GM13976 (cell line): Measurements from ENCODE around the gene FMNL2.

Experiments
- DNase-seq: peaks from one replicate; pipeline ENCODE4 v3.0.0; 2012; ENCODE audit warnings: low spot score
- in situ Hi-C: fragments of 300-500 bp; cut with MboI; formaldehyde crosslinking; loops from one replicate; pipeline ENCODE4 v1.12.0; 2022; ENCODE audit warnings: low sequenced_read_pairs, mixed read lengths, inconsistent platforms; ENCODE audit not compliant: unreplicated experiment
- TF ChIP-seq, protein P1 (sequence below): IDR thresholded peaks from 2 replicates; pipeline ENCODE4 v1.5.1; 2012; ENCODE audit warnings: borderline replicate concordance, mild to moderate bottlenecking; ENCODE audit not compliant: insufficient read depth; ENCODE audit errors: extremely low read depth, missing control alignments, control extremely low read depth

Gene FMNL2

DNA sequence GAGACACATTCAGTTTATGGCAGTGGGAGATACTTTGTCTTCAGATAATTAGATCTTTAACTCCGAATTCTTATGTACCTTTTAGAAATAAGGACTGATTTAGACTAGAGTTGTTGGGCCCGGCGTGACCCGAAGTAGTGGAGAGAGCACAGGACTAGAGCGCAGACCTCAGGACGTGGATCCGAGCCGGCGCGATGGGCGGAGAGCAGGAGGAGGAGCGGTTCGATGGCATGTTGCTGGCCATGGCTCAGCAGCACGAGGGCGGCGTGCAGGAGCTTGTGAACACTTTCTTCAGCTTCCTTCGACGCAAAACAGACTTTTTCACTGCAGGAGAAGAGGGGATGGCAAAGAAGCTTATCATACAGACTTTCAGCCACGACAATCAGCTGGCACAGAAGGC lies 54.5 kb downstream of the FMNL2 start:
- TF ChIP-seq, protein P1, sequence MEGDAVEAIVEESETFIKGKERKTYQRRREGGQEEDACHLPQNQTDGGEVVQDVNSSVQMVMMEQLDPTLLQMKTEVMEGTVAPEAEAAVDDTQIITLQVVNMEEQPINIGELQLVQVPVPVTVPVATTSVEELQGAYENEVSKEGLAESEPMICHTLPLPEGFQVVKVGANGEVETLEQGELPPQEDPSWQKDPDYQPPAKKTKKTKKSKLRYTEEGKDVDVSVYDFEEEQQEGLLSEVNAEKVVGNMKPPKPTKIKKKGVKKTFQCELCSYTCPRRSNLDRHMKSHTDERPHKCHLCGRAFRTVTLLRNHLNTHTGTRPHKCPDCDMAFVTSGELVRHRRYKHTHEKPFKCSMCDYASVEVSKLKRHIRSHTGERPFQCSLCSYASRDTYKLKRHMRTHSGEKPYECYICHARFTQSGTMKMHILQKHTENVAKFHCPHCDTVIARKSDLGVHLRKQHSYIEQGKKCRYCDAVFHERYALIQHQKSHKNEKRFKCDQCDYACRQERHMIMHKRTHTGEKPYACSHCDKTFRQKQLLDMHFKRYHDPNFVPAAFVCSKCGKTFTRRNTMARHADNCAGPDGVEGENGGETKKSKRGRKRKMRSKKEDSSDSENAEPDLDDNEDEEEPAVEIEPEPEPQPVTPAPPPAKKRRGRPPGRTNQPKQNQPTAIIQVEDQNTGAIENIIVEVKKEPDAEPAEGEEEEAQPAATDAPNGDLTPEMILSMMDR: no peak
- in situ Hi-C loops: no loop called here
- DNase-seq: no peak

DNA sequence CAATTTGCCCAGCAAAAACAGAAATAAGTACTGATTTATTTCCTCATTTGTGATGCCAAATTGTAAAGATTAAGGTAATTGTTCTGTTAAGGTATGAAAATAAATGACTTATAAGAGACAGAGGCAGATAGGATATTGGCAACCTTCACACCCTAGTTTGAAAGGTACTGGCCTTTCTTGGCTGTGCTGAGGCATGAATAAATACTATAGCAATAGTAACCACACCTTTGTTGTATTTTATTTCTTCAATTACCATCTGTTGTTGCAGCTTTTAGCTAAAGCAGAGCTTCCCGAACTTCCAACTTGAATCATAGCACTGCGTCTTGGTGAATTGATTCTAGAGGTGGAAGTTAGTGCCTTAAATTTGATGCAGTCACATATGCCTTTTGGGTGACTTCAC lies 55.9 kb downstream of the FMNL2 start:
- in situ Hi-C loops: no loop called here
- no peak for DNase-seq
- TF ChIP-seq, protein P1: no peak

DNA sequence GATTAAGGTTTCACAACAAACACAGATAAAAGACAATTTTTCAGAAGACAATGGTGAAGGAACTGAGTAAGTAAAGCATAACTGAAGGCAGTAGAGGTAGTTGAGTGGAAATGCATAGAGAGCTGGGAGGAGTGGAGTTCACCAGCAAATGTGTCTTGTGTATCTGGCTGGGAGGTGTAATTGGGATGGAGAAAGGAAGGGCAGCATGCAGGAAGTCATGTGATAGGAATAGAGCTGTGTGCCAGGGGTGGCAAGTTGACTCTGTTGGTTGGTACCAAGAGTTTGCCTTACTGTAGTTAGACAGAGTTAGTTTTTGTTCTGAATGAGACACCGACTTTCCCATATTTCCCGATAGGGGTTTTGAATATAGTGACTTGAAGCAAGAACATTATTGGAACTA lies 56.3 kb downstream of the FMNL2 start:
- TF ChIP-seq, protein P1: no peak
- in situ Hi-C loops: no loop called here
- DNase-seq: no peak

DNA sequence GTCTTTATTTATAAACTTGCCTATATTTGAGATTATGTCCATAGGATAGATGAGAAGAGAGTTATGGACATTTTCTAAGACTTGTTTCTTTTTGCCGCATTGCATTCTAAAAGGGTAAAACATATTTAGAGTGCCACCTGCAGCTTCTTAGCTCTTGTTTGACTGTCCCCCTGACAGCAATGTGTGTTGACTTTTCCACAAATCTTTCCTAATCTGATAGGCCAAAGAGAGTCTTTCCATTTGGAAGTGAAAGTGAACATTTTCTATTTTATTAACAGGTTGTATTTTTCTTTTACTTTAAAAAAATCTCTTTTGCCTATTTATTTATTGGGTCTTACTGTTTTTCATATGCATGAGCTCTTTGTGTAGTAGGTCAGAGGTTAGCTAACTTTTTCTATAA lies 58.4 kb downstream of the FMNL2 start:
- DNase-seq: no peak
- in situ Hi-C loops: no loop called here
- TF ChIP-seq, protein P1: no peak

DNA sequence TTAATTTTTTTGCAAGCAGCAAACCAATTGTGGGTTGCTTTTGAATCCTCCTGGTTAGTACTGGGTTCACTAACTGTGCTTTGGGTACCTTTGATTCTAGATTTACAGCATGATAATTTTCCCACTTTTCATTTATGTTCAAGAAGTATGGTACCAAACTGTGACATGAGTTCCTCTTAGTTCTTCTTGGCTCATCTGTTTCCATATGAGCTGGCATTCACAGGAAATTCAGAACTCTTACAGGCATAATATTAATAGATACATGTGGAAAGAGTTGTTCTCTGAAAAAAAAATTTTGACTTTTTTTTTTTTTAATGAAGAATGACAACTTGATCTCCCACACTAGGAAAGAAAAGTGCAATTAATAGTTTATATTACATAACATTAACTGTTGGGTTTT lies 59.4 kb downstream of the FMNL2 start:
- no peak for DNase-seq
- TF ChIP-seq, protein P1: no peak
- in situ Hi-C loops: no loop called here

DNA sequence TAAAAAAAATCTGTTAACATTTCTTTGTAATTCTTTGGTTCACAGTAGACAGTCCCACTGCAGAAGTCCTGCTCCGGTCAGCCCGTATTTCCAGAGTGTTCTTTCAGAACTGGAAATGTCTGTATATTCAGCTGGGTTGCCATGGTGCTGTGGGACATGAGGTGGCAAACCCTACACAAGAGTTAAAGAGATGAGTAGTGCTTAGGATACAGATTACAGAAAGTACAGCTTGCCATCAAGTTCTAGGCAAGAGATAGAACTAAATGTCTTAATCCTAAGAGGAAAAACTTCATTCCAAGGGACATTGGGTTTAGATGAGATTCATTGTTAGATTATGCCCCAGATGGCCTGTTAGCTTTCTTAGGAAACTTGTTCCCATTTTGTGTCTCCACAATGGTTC lies 60.1 kb downstream of the FMNL2 start:
- in situ Hi-C loops: no loop called here
- no peak for DNase-seq
- TF ChIP-seq, protein P1: no peak

DNA sequence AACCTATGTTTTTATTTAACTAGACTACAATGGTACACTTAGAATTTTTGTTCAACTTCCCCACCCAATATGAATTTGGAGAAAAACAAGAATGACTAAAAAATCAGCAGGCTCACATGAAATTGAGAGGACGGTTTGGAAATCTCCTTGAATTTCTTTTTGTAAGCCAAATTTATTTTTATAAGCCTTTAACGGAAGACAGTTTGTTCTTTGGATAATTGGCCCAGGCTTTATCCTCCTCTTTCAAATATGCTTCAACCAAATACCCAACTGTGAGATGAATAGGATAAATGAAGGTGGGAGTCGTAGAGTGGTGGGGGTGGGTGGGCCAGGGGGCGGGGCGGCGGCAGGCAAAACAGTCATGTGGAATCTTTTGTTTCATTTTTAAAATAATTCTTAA lies 60.6 kb downstream of the FMNL2 start:
- in situ Hi-C loops: no loop called here
- TF ChIP-seq, protein P1: no peak
- DNase-seq: no peak
